Measurements from ENCODE around the gene HOXB9. TPM values are rescaled to one million over a fixed set of nuclear protein-coding genes. Genes with fewer than 3 reads are reported as not detected.

The HOXB9 gene
- total and polyA plus RNA-seq, 2 of the 13 experiments (the other 11 are each of a cell fraction or from before 2014, with no cell fraction given): not detected

- TF ChIP-seq KIAA2018 (CRISPR knock-in tag; IDR thresholded peaks at IDR 0.05; ENCODE audit: borderline replicate concordance) (no peak), ZNF292 (CRISPR knock-in tag; IDR thresholded peaks at IDR 0.05; ENCODE audit: borderline replicate concordance, low read depth) (peak; percentile 62; the same call in 1 of the 2 replicates), GABPB1 (CRISPR knock-in tag; IDR thresholded peaks at IDR 0.05) (peak; percentile 76), NR1H2 (CRISPR knock-in tag; IDR thresholded peaks at IDR 0.05; ENCODE audit: borderline replicate concordance, low read depth) (no peak), ZMYM4 (CRISPR knock-in tag; IDR thresholded peaks at IDR 0.05) (peak; percentile 77; the same call in 1 of the 2 replicates), TBX3 (IDR thresholded peaks at IDR 0.05; ENCODE audit: borderline replicate concordance) (no peak), ZKSCAN8 (CRISPR knock-in tag; IDR thresholded peaks at IDR 0.05; ENCODE audit: borderline replicate concordance) (peak; percentile 55; the same call in 1 of the 2 replicates), LBX2 (CRISPR knock-in tag; IDR thresholded peaks at IDR 0.05; ENCODE audit: borderline replicate concordance) (no peak), ARNT2 (CRISPR knock-in tag; IDR thresholded peaks at IDR 0.05; ENCODE audit: low read depth) (0 out of 2 replicates have a peak, but pooled peaks have one; percentile 41), ATF4 (CRISPR knock-in tag; IDR thresholded peaks at IDR 0.05) (no peak), ZBTB21 (CRISPR knock-in tag; IDR thresholded peaks at IDR 0.05) (no peak), E2F5 (CRISPR knock-in tag; conservative IDR thresholded peaks at IDR 0.05) (0 out of 2 replicates have a peak, but pooled peaks have one; percentile 41), POLR2G (IDR thresholded peaks at IDR 0.05; ENCODE audit: low read depth, low read length) (no peak)
Measured at GRCh38 chr17:48636177-48637018, 10.2 kb upstream of the HOXB9 start (continued).

All from HepG2 (cell line).